GM12878 (cell line): ENCODE measurements around the gene DYNLT4. TPM values are rescaled to one million over a fixed set of nuclear protein-coding genes. Genes with fewer than 3 reads are reported as not detected.
"Not testable (repeated sequence)": the region's sequence is repeated elsewhere in the genome, so short reads cannot be mapped to it uniquely, and the experiment has no call there.

Experiments
- ATAC-seq: fragments of 200-7000 bp; cut with Tn5 transposase; 3 replicates; pipeline ENCODE4 v1.9.1; 2020; ENCODE audit warnings: mild to moderate bottlenecking, moderate library complexity
- BruUV-seq: library from RNA; stranded (reverse); fragments of 400-500 nt; replicated peaks from 2 replicates; lab custom pipeline; 2021; lab: Mats Ljungman, UMichigan
- CTCF ChIA-PET: fragments of 300-600 bp; sonication (Branson Sonifier 250); formaldehyde crosslinking; extraction: SDS; loops from one replicate; lab custom pipeline; 2021; ENCODE audit warnings: inconsistent platforms; lab: Yijun Ruan, JAX
- POLR2A ChIA-PET: fragments of 350-600 bp; formaldehyde crosslinking; extraction: SDS; loops from one replicate; lab custom pipeline; 2021; ENCODE audit warnings: inconsistent platforms; lab: Charles Lee
- RAD21 ChIA-PET: fragments of 300-600 bp; sonication (Branson Sonifier 250); formaldehyde crosslinking; loops from one replicate; lab custom pipeline; 2023; ENCODE audit warnings: antibody characterized with exemption; ENCODE audit not compliant: unreplicated experiment; lab: Charles Lee
- SMC1A ChIA-PET: fragments of 300-600 bp; sonication (Branson Sonifier 250); formaldehyde crosslinking; loops from one replicate; lab custom pipeline; 2023; ENCODE audit not compliant: unreplicated experiment, uncharacterized antibody; lab: Charles Lee
- DNase-seq: peaks from one replicate; pipeline ENCODE4 v3.0.0-alpha.2; 2011; ENCODE audit warnings: low read depth, low spot score
- FAIRE-seq: peaks from 3 replicates; lab custom pipeline; 2011; peaks lifted over from hg19 to GRCh38; lab: Jason Lieb, UNC
- H2AFZ ChIP-seq: 2 replicates; pipeline ENCODE4 v1.6.0; 2011; ENCODE audit warnings: low read depth, low read length, control low read depth; ENCODE audit not compliant: control insufficient read depth
- H3K27ac ChIP-seq: 2 replicates; pipeline ENCODE4 v1.5.1; 2011; ENCODE audit warnings: control low read depth; ENCODE audit not compliant: control insufficient read depth, insufficient read depth
- H3K27me3 ChIP-seq, 2 experiments: replicated peaks in 1 of 2; 2 replicates each; pipeline versions ENCODE4 v1.6.0 to v1.6.1; 2011; ENCODE audit warnings: low read length in 1 of 2; ENCODE audit not compliant: control insufficient read depth in 2 of 2, insufficient read depth in 2 of 2
- H3K36me3 ChIP-seq, 2 experiments: 2 replicates each; pipeline ENCODE4 v1.5.1; 2011; ENCODE audit warnings: low read length in 1 of 2; ENCODE audit not compliant: control insufficient read depth in 2 of 2, insufficient read depth in 2 of 2
- H3K4me1 ChIP-seq: 2 replicates; pipeline ENCODE4 v1.6.1; 2011; ENCODE audit warnings: mild to moderate bottlenecking, low read length, moderate library complexity, mixed read lengths; ENCODE audit not compliant: control insufficient read depth, insufficient read depth
- H3K4me2 ChIP-seq: 2 replicates; pipeline ENCODE4 v1.6.0; 2011; ENCODE audit warnings: control low read depth; ENCODE audit not compliant: control insufficient read depth, insufficient read depth
- H3K4me3 ChIP-seq: fragments of 200-600 bp; sonication (generic); 2 replicates; pipeline ENCODE4 v1.5.1; 2016
- H3K79me2 ChIP-seq: 2 replicates; pipeline ENCODE4 v1.6.0; 2011; ENCODE audit warnings: low read length; ENCODE audit not compliant: control insufficient read depth, insufficient read depth
- H3K9ac ChIP-seq: 2 replicates; pipeline ENCODE4 v1.8.0; 2011; ENCODE audit warnings: low read length, control low read depth, mixed read lengths; ENCODE audit not compliant: control insufficient read depth, insufficient read depth
- H3K9me3 ChIP-seq: replicated peaks from 3 replicates; pipeline ENCODE4 v1.5.1; 2011; ENCODE audit warnings: mild to moderate bottlenecking, low read length; ENCODE audit not compliant: control insufficient read depth, insufficient read depth
- H4K20me1 ChIP-seq: 2 replicates; pipeline ENCODE4 v1.6.0; 2011; ENCODE audit not compliant: control insufficient read depth, insufficient read depth
- HDGF ChIP-seq: fragments of 450-650 bp; IDR thresholded peaks from 2 replicates; pipeline ENCODE4 v1.6.1; 2016; ENCODE audit warnings: antibody characterized with exemption
- IRF4 ChIP-seq: IDR thresholded peaks from 2 replicates; pipeline ENCODE4 v1.6.1; 2011; ENCODE audit warnings: low read depth, low read length
- MYB ChIP-seq: fragments of 150-350 bp; IDR thresholded peaks from 2 replicates; pipeline ENCODE4 v1.6.1; 2014; ENCODE audit warnings: mild to moderate bottlenecking, low read depth, low read length, borderline replicate concordance
- NFYA ChIP-seq: IDR thresholded peaks from 2 replicates; pipeline ENCODE4 v1.6.1; 2011; ENCODE audit warnings: low read depth, mild to moderate bottlenecking, low read length, improper control_type of control experiment, borderline replicate concordance
- PAX5 ChIP-seq: IDR thresholded peaks from 2 replicates; pipeline ENCODE4 v1.6.1; 2011; ENCODE audit warnings: low read depth, low read length, borderline replicate concordance
- SMAD5 ChIP-seq: IDR thresholded peaks from 2 replicates; pipeline ENCODE4 v1.6.1; 2016; ENCODE audit warnings: antibody characterized with exemption, low read depth
- WGBS: methylation state at CpG from one replicate; pipeline ENCODE4 v1.1.6; 2016; ENCODE audit warnings: low lambda C conversion rate; ENCODE audit not compliant: insufficient replicate concordance, insufficient coverage; ENCODE audit errors: missing lambda C conversion rate; 5-methylcytosine and 5-hydroxymethylcytosine counted together
- in situ Hi-C: fragments of 300-500 bp; cut with MboI; formaldehyde crosslinking; loops from 9 replicates; pipeline ENCODE4 v1.14.3; 2018; ENCODE audit warnings: mixed read lengths
- intact Hi-C: fragments of 100-400 bp; cut with micrococcal nuclease; formaldehyde crosslinking; loops from one replicate; pipeline ENCODE4 v1.14.2; 2022; ENCODE audit not compliant: unreplicated experiment
- polyA plus RNA-seq, 11 experiments: library from polyadenylated mRNA; depleted of rRNA in 4 of 11; unstranded in 6 of 11; stranded (reverse) in 5 of 11; fragments of >200 nt; fragmentation: Nextera tagmentation in 4 of 11; fragmentation: Illumina TruSeq in 1 of 11; extraction: Ambion mirVana in 4 of 11; extraction: Trizol in 1 of 11; gene quantifications; 1 replicate in 1 of 11; 2 replicates in 10 of 11; pipeline versions ENCODE4 v1.2.1 to v1.2.3, GENCODE V29; 2011 to 2016; ENCODE audit warnings: inconsistent platforms in 2 of 11, missing spikeins in 2 of 11, low read depth in 1 of 11
- total RNA-seq, 4 experiments: library from RNA; depleted of rRNA in 3 of 4; stranded (reverse); fragments of >200 nt in 3 of 4; fragmentation: Illumina TruSeq in 1 of 4; extraction: Trizol in 1 of 4; gene quantifications; 2 replicates each; pipeline versions ENCODE4 v1.2.1 to v1.2.3, GENCODE V29; 2013 to 2021

Gene DYNLT4
- total and polyA plus RNA-seq, 10 of the 15 experiments (the other 5 are each of a cell fraction or from before 2014, with no cell fraction given): 0.23 to 0.28 TPM; not detected in 8

- Histone ChIP-seq H2AFZ (peak overlapping the region; percentile 49), H3K79me2 (peaks cover 21% of the 10 kb centered on the region), H3K9me3 (no peaks in the 10 kb centered on the region), H3K27me3 (no peaks in the 10 kb centered on the region), H3K9ac (no peak overlapping the region), H3K27ac (no peak overlapping the region), H3K36me3 (peaks cover 3 to 5% of the 10 kb centered on the region in 2 experiments), H3K4me1 (peaks cover 11% of the 10 kb centered on the region), H4K20me1 (no peaks in the 10 kb centered on the region), H3K4me3 (no peak overlapping the region), H3K4me2 (no peak overlapping the region)
- FAIRE-seq: no peak
- ATAC-seq: no peak
- WGBS: 92% methylated on average over 9 of the region's 10 CpGs
- CTCF ChIA-PET: interaction anchor here (0.6 to 3.5 kb wide), 14 partner anchors 10 to 597 kb away, joined by 3 to 47 read pairs (median 6); partner anchors contain the start of genes BTBD19, HECTD3, RNU5D-1 and RPS8
- TF ChIP-seq SMAD5: no peak
- TF ChIP-seq HDGF: no peak
- TF ChIP-seq PAX5: no peak
- TF ChIP-seq MYB: no peak
- no peak for TF ChIP-seq NFYA
- no peak for TF ChIP-seq IRF4
- SMC1A ChIA-PET: interaction anchor here (0.9 to 2.1 kb wide), 4 partner anchors 9 to 214 kb away, joined by 3 to 6 read pairs (median 4); partner anchors contain the start of genes BTBD19 and UROD
- intact Hi-C loops: no loop called here
- in situ Hi-C loops: no loop called here
- POLR2A ChIA-PET: interaction anchor here (0.6 to 6.9 kb wide), 7 partner anchors 10 to 213 kb away, joined by 3 to 59 read pairs (median 3); partner anchors contain the start of genes BTBD19, DYNLT4 and UROD
- RAD21 ChIA-PET: interaction anchor here (0.6 to 1.1 kb wide), 3 partner anchors 11 to 761 kb away, joined by 3 to 4 read pairs (median 3); no protein-coding TSS in a partner anchor
- no TSS peak for BruUV-seq
- DNase-seq: no peak
Measured at GRCh38 chr1:44798481-44799365, 8.4 kb downstream of the DYNLT4 start.

GRCh38 chr1:44797886-44798285, 9.3 kb downstream of the DYNLT4 start:
- H3K4me3 ChIP-seq, ATAC-seq, H3K9me3 ChIP-seq, H4K20me1 ChIP-seq, H2AFZ ChIP-seq, H3K9ac ChIP-seq, in situ Hi-C loops, intact Hi-C loops, H3K27me3 ChIP-seq, FAIRE-seq, H3K4me2 ChIP-seq, DNase-seq, H3K36me3 ChIP-seq, RAD21 ChIA-PET, BruUV-seq, H3K27ac ChIP-seq: not testable (repeated sequence)
- CTCF ChIA-PET: interaction anchor here (0.8 to 2.4 kb wide), 4 partner anchors 39 to 214 kb away, joined by 3 to 13 read pairs (median 6); partner anchors contain the start of gene UROD
- peaks cover 11% of the 10 kb centered on the region for H3K4me1 ChIP-seq
- SMC1A ChIA-PET: interaction anchor here (1.0 to 1.7 kb wide), 2 partner anchors 9 to 11 kb away, joined by 4 to 5 read pairs; partner anchors contain the start of genes BEST4 and BTBD19
- peaks cover 21% of the 10 kb centered on the region for H3K79me2 ChIP-seq
- POLR2A ChIA-PET: interaction anchor here (0.6 to 6.9 kb wide), 6 partner anchors 22 to 512 kb away, joined by 3 to 56 read pairs (median 3); partner anchors contain the start of gene UROD
- WGBS: 74% methylated on average over 7 of the region's 8 CpGs
